IMR-90 (cell line): ENCODE data around the gene ACSF2. TPM values are rescaled to one million over a fixed set of nuclear protein-coding genes. Genes with fewer than 3 reads are reported as not detected.

Experiments used
- ATAC-seq: fragments of 200-7000 bp; cut with Tn5 transposase; 2 replicates; pipeline ENCODE4 v1.9.1; 2020; ENCODE audit warnings: low read depth, mild to moderate bottlenecking, moderate library complexity
- BruUV-seq: library from RNA; stranded (reverse); fragments of 400-500 nt; replicated peaks from 2 replicates; lab custom pipeline; 2021; lab: Mats Ljungman, UMichigan
- CTCF ChIA-PET: fragments of 300-600 bp; formaldehyde crosslinking; extraction: SDS; loops from one replicate; lab custom pipeline; 2021; ENCODE audit warnings: antibody characterized with exemption; lab: Yijun Ruan, JAX
- POLR2A ChIA-PET: fragments of 300-600 bp; sonication (Branson Sonifier 250); formaldehyde crosslinking; loops from one replicate; lab custom pipeline; 2022; ENCODE audit warnings: antibody characterized with exemption; ENCODE audit not compliant: unreplicated experiment; lab: Charles Lee
- DNase-seq: peaks from one replicate; pipeline ENCODE4 v3.0.0; 2013
- H2AFZ ChIP-seq: replicated peaks from 2 replicates; pipeline ENCODE3; 2013; ENCODE audit warnings: low read length, mild to moderate bottlenecking; ENCODE audit not compliant: poor library complexity
- H2AK5ac ChIP-seq: 2 replicates; pipeline ENCODE4 v1.6.1; 2013; ENCODE audit warnings: low read depth, low read length, inconsistent platforms
- H2AK9ac ChIP-seq: replicated peaks from 2 replicates; pipeline ENCODE3; 2013; ENCODE audit warnings: mild to moderate bottlenecking, low read depth, low read length, moderate library complexity; ENCODE audit not compliant: poor library complexity
- H2BK120ac ChIP-seq: 2 replicates; pipeline ENCODE4 v1.6.1; 2013; ENCODE audit warnings: low read depth, low read length, inconsistent platforms
- H2BK15ac ChIP-seq: 3 replicates; pipeline ENCODE4 v1.6.1; 2013; ENCODE audit warnings: low read depth, low read length, inconsistent platforms
- H2BK20ac ChIP-seq: 2 replicates; pipeline ENCODE4 v1.6.1; 2013; ENCODE audit warnings: low read depth, mild to moderate bottlenecking, inconsistent platforms, low read length, moderate library complexity
- H2BK5ac ChIP-seq: 2 replicates; pipeline ENCODE4 v1.6.1; 2013; ENCODE audit warnings: mild to moderate bottlenecking, low read depth, low read length, inconsistent platforms; ENCODE audit not compliant: poor library complexity, severe bottlenecking
- H3K14ac ChIP-seq: replicated peaks from 2 replicates; pipeline ENCODE4 v1.6.1; 2013; ENCODE audit warnings: low read depth, low read length, inconsistent platforms
- H3K18ac ChIP-seq: 2 replicates; pipeline ENCODE4 v1.6.1; 2013; ENCODE audit warnings: low read depth, low read length, control low read depth
- H3K23ac ChIP-seq: 2 replicates; pipeline ENCODE4 v1.6.1; 2013; ENCODE audit warnings: low read depth, low read length, inconsistent platforms
- H3K27ac ChIP-seq: 2 replicates; pipeline ENCODE4 v1.5.1; 2013; ENCODE audit warnings: mild to moderate bottlenecking, control low read depth, low read length; ENCODE audit not compliant: insufficient read depth
- H3K27me3 ChIP-seq: 2 replicates; pipeline ENCODE4 v1.6.1; 2013; ENCODE audit warnings: low read length; ENCODE audit not compliant: control insufficient read depth, insufficient read depth
- H3K36me3 ChIP-seq: 2 replicates; pipeline ENCODE4 v1.6.1; 2013; ENCODE audit warnings: low read length, mixed read lengths; ENCODE audit not compliant: control insufficient read depth, insufficient read depth
- H3K4ac ChIP-seq: 2 replicates; pipeline ENCODE4 v1.6.1; 2013; ENCODE audit warnings: low read depth, low read length, inconsistent platforms
- H3K4me1 ChIP-seq: 2 replicates; pipeline ENCODE4 v1.6.1; 2013; ENCODE audit warnings: low read length, mixed read lengths; ENCODE audit not compliant: control insufficient read depth, insufficient read depth
- H3K4me2 ChIP-seq: 2 replicates; pipeline ENCODE4 v1.6.1; 2013; ENCODE audit warnings: low read depth, mild to moderate bottlenecking, control low read depth, low read length, moderate library complexity
- H3K4me3 ChIP-seq: 2 replicates; pipeline ENCODE4 v1.5.1; 2013; ENCODE audit warnings: low read depth, mild to moderate bottlenecking, control low read depth, low read length, moderate library complexity; ENCODE audit not compliant: insufficient read depth
- H3K56ac ChIP-seq: 2 replicates; pipeline ENCODE4 v1.6.1; 2013; ENCODE audit warnings: low read length, inconsistent platforms; ENCODE audit not compliant: insufficient read depth; ENCODE audit errors: extremely low read depth
- H3K79me1 ChIP-seq, 2 experiments: 2 replicates each; pipeline ENCODE4 v1.6.1; 2013; ENCODE audit warnings: low read length in 2 of 2, inconsistent platforms in 1 of 2, low read depth in 1 of 2
- H3K9ac ChIP-seq: 2 replicates; pipeline ENCODE4 v1.6.1; 2013; ENCODE audit warnings: low read depth, low read length, control low read depth
- H3K9me1 ChIP-seq: 2 replicates; pipeline ENCODE4 v1.6.1; 2013; ENCODE audit warnings: low read length, inconsistent platforms; ENCODE audit not compliant: insufficient read depth
- H3K9me3 ChIP-seq: 2 replicates; pipeline ENCODE4 v1.6.1; 2013; ENCODE audit warnings: low read length; ENCODE audit not compliant: control insufficient read depth, insufficient read depth
- H4K20me1 ChIP-seq: 2 replicates; pipeline ENCODE4 v1.6.1; 2013; ENCODE audit warnings: low read length, inconsistent platforms; ENCODE audit not compliant: insufficient read depth
- H4K5ac ChIP-seq: 2 replicates; pipeline ENCODE4 v1.6.1; 2013; ENCODE audit warnings: mild to moderate bottlenecking, low read depth, low read length, control low read depth
- H4K8ac ChIP-seq, 2 experiments: 2 replicates each; pipeline ENCODE4 v1.6.1; 2013; ENCODE audit warnings: low read depth in 2 of 2, low read length in 2 of 2, control low read depth in 1 of 2, inconsistent platforms in 1 of 2
- H4K91ac ChIP-seq: 2 replicates; pipeline ENCODE4 v1.6.1; 2013; ENCODE audit warnings: low read depth, low read length, inconsistent platforms; ENCODE audit not compliant: insufficient read depth
- BHLHE40 ChIP-seq: fragments of 150-350 bp; IDR thresholded peaks from 2 replicates; pipeline ENCODE4 v1.6.1; 2016; ENCODE audit warnings: mild to moderate bottlenecking, low read depth, low read length
- CHD1 ChIP-seq: IDR thresholded peaks from 2 replicates; pipeline ENCODE4 v1.6.1; 2012; ENCODE audit warnings: low read depth, low read length, improper control_type of control experiment
- CTCF ChIP-seq: conservative IDR thresholded peaks from 2 replicates; pipeline ENCODE4 v1.5.1; 2012; ENCODE audit warnings: mild to moderate bottlenecking, low read depth, low read length, improper control_type of control experiment
- ELK1 ChIP-seq: fragments of 150-350 bp; IDR thresholded peaks from 2 replicates; pipeline ENCODE4 v1.6.1; 2016; ENCODE audit warnings: low read depth, mild to moderate bottlenecking, low read length, moderate library complexity, borderline replicate concordance
- MAFK ChIP-seq: IDR thresholded peaks from 2 replicates; pipeline ENCODE4 v1.6.1; 2012; ENCODE audit warnings: low read depth, low read length, improper control_type of control experiment
- MAZ ChIP-seq: IDR thresholded peaks from 2 replicates; pipeline ENCODE4 v1.6.1; 2012; ENCODE audit warnings: low read depth, mild to moderate bottlenecking, low read length, improper control_type of control experiment, moderate library complexity, borderline replicate concordance
- POLR2A ChIP-seq: IDR thresholded peaks from 2 replicates; pipeline ENCODE4 v1.6.1; 2012; ENCODE audit warnings: mild to moderate bottlenecking, low read depth, low read length
- RAD21 ChIP-seq: IDR thresholded peaks from 2 replicates; pipeline ENCODE4 v1.6.1; 2012; ENCODE audit warnings: low read length, improper control_type of control experiment
- USF2 ChIP-seq: fragments of 150-350 bp; IDR thresholded peaks from 2 replicates; pipeline ENCODE4 v1.6.1; 2017; ENCODE audit warnings: mild to moderate bottlenecking, antibody characterized with exemption, low read length, low read depth
- WGBS, 2 experiments: methylation state at CpG; one replicate each; pipeline versions ENCODE4 v1.1.5 to v1.1.7; 2013; ENCODE audit warnings: missing lambda C conversion rate in 2 of 2; ENCODE audit not compliant: insufficient read length in 1 of 2; ENCODE audit errors: extremely low coverage in 2 of 2; 5-methylcytosine and 5-hydroxymethylcytosine counted together
- dilution Hi-C: fragments of 300-500 bp; cut with HindIII; formaldehyde crosslinking; loops from one replicate; pipeline ENCODE4 v1.14.3; 2018; ENCODE audit warnings: low sequenced_read_pairs; ENCODE audit not compliant: unreplicated experiment
- in situ Hi-C: fragments of 300-500 bp; cut with MboI; formaldehyde crosslinking; loops from 3 replicates; pipeline ENCODE4 v1.14.3; 2019; ENCODE audit warnings: low sequenced_read_pairs, inconsistent platforms, mixed read lengths
- intact Hi-C: fragments of 100-400 bp; cut with micrococcal nuclease; formaldehyde crosslinking; loops from 2 replicates; pipeline ENCODE4 v1.10.0; 2022
- polyA plus RNA-seq, 3 experiments: library from polyadenylated mRNA; depleted of rRNA; stranded (reverse); fragments of >200 nt; gene quantifications; 2 replicates each; pipeline ENCODE4 v1.2.3, GENCODE V29; 2012; ENCODE audit warnings: low replicate concordance in 1 of 3
- total RNA-seq: library from RNA; depleted of rRNA; stranded (reverse); fragments of >200 nt; gene quantifications from 2 replicates; pipeline ENCODE4 v1.2.3, GENCODE V29; 2012

Gene ACSF2
- total and polyA plus RNA-seq, 2 of the 4 experiments (the other 2 are of a cell fraction): 18.5 to 27.2 TPM

GRCh38 chr17:50473901-50474300, 47.9 kb downstream of the ACSF2 start:
- dilution Hi-C loops (no loop called here), in situ Hi-C loops (no loop called here), intact Hi-C loops (no loop called here)
- Histone ChIP-seq H4K91ac (no peak overlapping the region), H3K9me1 (peaks cover 7% of the 10 kb centered on the region; the same call in 1 of the 2 replicates), H3K9ac (no peak overlapping the region), H4K5ac (no peak overlapping the region), H2AFZ (no peak overlapping the region), H3K36me3 (peaks cover 14% of the 10 kb centered on the region; the same call in 1 of the 2 replicates), H3K23ac (no peak overlapping the region), H2BK15ac (no peak overlapping the region), H3K18ac (no peak overlapping the region), H4K8ac (no peak overlapping the region), H4K20me1 (no peaks in the 10 kb centered on the region), H3K27ac (no peak overlapping the region), H2BK5ac (no peak overlapping the region), H3K9me3 (no peaks in the 10 kb centered on the region), H2AK9ac (no peak overlapping the region), H3K14ac (no peak overlapping the region), H3K27me3 (peaks cover 8% of the 10 kb centered on the region; the same call in 1 of the 2 replicates), H3K79me1 (peaks cover 0 to 1% of the 10 kb centered on the region in 2 experiments; a peak in 1 of 4 replicates), H2BK20ac (no peak overlapping the region), H3K4me2 (no peak overlapping the region), H3K4ac (no peak overlapping the region), H3K56ac (no peak overlapping the region), H2BK120ac (no peak overlapping the region), H2AK5ac (no peak overlapping the region), H3K4me3 (no peak overlapping the region), H3K4me1 (no peaks in the 10 kb centered on the region; the same call in 1 of the 2 replicates)
- ChIA-PET POLR2A (no interaction called here), CTCF (no interaction called here)
- WGBS, 2 experiments: 90% methylated on average over 3 of the region's 11 CpGs; no CpG with 5 or more reads in 1 of the 2 experiments
- BruUV-seq: no TSS peak
- ATAC-seq (no peak), DNase-seq (no peak)
- no peak for TF ChIP-seq USF2
- no peak for TF ChIP-seq POLR2A
- no peak for TF ChIP-seq CTCF
- TF ChIP-seq BHLHE40: no peak
- TF ChIP-seq MAFK: no peak
- TF ChIP-seq RAD21: no peak
- TF ChIP-seq MAZ: no peak
- no peak for TF ChIP-seq CHD1
- TF ChIP-seq ELK1: no peak
